Measurements from ENCODE around the gene NDUFB3.
"Not testable (repeated sequence)": the region's sequence is repeated elsewhere in the genome, so short reads cannot be mapped to it uniquely, and the experiment has no call there.

The NDUFB3 gene

DNA sequence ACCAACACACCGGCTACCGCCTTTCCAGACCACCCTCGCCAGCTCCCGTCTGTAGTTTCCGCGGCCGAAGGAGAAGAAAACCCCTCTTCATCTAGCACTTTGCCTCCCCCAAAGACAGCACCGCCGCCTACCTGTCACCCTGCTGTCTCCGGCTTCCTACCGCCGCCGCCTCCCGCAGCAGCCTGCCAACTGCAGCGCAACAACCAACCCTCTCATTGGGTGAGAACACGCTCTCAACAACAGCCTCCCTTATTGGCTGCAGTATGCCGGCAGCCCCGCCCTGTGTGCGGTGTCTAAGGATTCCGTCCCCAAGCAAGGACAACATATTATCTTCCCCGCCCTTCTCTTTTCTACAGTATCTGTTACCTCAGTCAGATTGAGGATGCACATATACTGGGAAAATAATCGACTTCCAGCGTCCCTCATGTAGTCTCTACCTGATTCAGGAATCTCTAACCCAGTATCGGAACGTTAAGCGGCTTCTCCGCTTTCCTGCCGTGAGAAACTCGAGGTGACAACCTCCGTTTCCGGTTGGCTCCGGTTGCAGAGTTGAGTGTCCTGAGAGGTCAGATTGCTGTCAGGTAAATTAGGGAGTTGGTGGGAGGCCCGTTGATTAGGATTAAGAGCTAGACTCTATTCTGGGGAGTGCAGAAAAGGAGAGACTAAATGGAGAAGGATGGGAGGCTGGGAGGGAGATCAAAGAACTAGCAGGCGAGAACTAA lies at the start of gene NDUFB3, which contains the start of gene HYCC2:
NDUFB3 (plus strand) TSS at position 523 of the 722 bp plus-strand sequence. CDS start 6,882 bp downstream, outside the sequence.
HYCC2 (minus strand) TSS at position 193 of the 722 bp plus-strand sequence. CDS start 47,662 bp downstream, outside the sequence.
- Histone ChIP-seq H3K4me3 (ENCODE audit: low read length) (peak within 1 kb of the TSS; percentile 95), H3K4me2 (ENCODE audit: low read depth, low read length) (peak within 1 kb of the TSS; percentile 90), H3K27me3 (replicated peaks; ENCODE audit: insufficient read depth, low read length) (no peaks in the 10 kb centered on the region), H3K9me3 (replicated peaks; ENCODE audit: insufficient read depth, low read length) (no peaks in the 10 kb centered on the region), H3K36me3 (replicated peaks; ENCODE audit: insufficient read depth, low read length) (peaks cover 2% of the 10 kb centered on the region; the same call in 1 of the 2 replicates), H3K9ac (ENCODE audit: low read length) (peak within 1 kb of the TSS; percentile 80), H2AFZ (ENCODE audit: low read length) (peak within 1 kb of the TSS; percentile 75), H3K27ac (ENCODE audit: low read length) (peak within 1 kb of the TSS; percentile 52), H3F3A (ENCODE audit: insufficient read depth, low read length) (peaks cover 3% of the 10 kb centered on the region; the same call in 1 of the 2 replicates), H3K4me1 (ENCODE audit: low read length) (peaks cover 19% of the 10 kb centered on the region), H3K9me2 (replicated peaks; ENCODE audit: insufficient read depth, low read length) (no peaks in the 10 kb centered on the region), H3K79me2 (ENCODE audit: low read length) (peaks cover 91% of the 10 kb centered on the region), H4K20me1 (ENCODE audit: insufficient read depth, low read length) (0 out of 2 replicates have a peak, but pooled peaks cover 3% of the 10 kb centered on the region)
- TF ChIP-seq, protein P1, sequence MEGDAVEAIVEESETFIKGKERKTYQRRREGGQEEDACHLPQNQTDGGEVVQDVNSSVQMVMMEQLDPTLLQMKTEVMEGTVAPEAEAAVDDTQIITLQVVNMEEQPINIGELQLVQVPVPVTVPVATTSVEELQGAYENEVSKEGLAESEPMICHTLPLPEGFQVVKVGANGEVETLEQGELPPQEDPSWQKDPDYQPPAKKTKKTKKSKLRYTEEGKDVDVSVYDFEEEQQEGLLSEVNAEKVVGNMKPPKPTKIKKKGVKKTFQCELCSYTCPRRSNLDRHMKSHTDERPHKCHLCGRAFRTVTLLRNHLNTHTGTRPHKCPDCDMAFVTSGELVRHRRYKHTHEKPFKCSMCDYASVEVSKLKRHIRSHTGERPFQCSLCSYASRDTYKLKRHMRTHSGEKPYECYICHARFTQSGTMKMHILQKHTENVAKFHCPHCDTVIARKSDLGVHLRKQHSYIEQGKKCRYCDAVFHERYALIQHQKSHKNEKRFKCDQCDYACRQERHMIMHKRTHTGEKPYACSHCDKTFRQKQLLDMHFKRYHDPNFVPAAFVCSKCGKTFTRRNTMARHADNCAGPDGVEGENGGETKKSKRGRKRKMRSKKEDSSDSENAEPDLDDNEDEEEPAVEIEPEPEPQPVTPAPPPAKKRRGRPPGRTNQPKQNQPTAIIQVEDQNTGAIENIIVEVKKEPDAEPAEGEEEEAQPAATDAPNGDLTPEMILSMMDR (IDR thresholded peaks at IDR 0.05; ENCODE audit: low read length): peak; percentile 41
- TF ChIP-seq EZH2phosphoT487 (IDR thresholded peaks at IDR 0.05; ENCODE audit: low read length): no peak
- peak; percentile 96 for DNase-seq

DNA sequence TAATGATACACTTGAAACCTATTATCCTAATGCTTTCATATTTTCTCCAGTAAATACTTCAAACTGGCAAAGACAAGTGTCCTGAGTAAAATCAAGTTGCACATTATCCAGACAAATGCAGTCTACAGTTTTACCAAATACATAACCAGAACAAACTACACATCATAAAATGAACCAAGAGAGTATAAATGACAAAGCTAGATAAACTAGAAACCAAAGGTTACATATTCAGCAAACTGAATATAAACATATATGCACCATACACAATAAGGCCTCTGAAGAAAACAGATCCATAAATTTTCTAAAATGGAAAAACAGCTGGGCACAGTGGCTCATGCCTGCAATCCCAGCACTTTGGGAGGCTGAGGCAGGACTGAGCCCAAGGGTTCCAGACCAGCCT lies 47.3 kb upstream of the NDUFB3 start:
- no peak overlapping the region for H2AFZ ChIP-seq (ENCODE audit: low read length)
- H3K36me3 ChIP-seq (replicated peaks; ENCODE audit: insufficient read depth, low read length): no peaks in the 10 kb centered on the region
- no peaks in the 10 kb centered on the region for H4K20me1 ChIP-seq (ENCODE audit: insufficient read depth, low read length)
- H3K9me2 ChIP-seq (replicated peaks; ENCODE audit: insufficient read depth, low read length): no peaks in the 10 kb centered on the region
- H3K4me3 ChIP-seq (ENCODE audit: low read length): no peak overlapping the region
- no peak overlapping the region for H3K27ac ChIP-seq (ENCODE audit: low read length)
- H3K9ac ChIP-seq (ENCODE audit: low read length): no peak overlapping the region
- H3K4me2 ChIP-seq (ENCODE audit: low read depth, low read length): no peak overlapping the region
- peaks cover 9% of the 10 kb centered on the region for H3K4me1 ChIP-seq (ENCODE audit: low read length)
- TF ChIP-seq EZH2 (optimal IDR thresholded peaks at IDR 0.05; ENCODE audit: low read depth, low read length): no peak
- TF ChIP-seq EZH2phosphoT487 (IDR thresholded peaks at IDR 0.05; ENCODE audit: low read length): no peak
- TF ChIP-seq, protein P1 (IDR thresholded peaks at IDR 0.05; ENCODE audit: low read length): no peak
- H3K9me3 ChIP-seq (replicated peaks; ENCODE audit: insufficient read depth, low read length): no peaks in the 10 kb centered on the region
- peaks cover 4% of the 10 kb centered on the region; the same call in 1 of the 2 replicates for H3F3A ChIP-seq (ENCODE audit: insufficient read depth, low read length)
- peaks cover 28% of the 10 kb centered on the region for H3K79me2 ChIP-seq (ENCODE audit: low read length)
- H3K27me3 ChIP-seq (replicated peaks; ENCODE audit: insufficient read depth, low read length): no peaks in the 10 kb centered on the region
- DNase-seq: no peak

DNA sequence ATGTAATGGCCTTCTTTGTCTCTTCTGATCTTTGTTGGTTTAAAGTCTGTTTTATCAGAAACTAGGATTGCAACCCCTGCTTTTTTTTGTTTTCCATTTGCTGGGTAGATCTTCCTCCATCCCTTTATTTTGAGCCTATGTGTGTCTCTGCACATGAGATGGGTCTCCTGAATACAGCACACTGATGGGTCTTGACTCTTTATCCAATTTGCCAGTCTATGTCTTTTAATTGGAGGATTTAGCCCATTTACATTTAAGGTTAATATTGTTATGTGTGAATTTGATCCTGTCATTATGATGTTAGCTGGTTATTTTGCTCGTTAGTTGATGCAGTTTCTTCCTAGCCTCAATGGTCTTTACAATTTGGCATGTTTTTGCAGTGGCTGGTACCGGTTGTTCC lies 37.4 kb upstream of the NDUFB3 start:
- H3K4me1 ChIP-seq (ENCODE audit: low read length); H3K4me2 ChIP-seq (ENCODE audit: low read depth, low read length); H3F3A ChIP-seq (ENCODE audit: insufficient read depth, low read length); H3K9me3 ChIP-seq (replicated peaks; ENCODE audit: insufficient read depth, low read length); H2AFZ ChIP-seq (ENCODE audit: low read length); H4K20me1 ChIP-seq (ENCODE audit: insufficient read depth, low read length); H3K9ac ChIP-seq (ENCODE audit: low read length); H3K27me3 ChIP-seq (replicated peaks; ENCODE audit: insufficient read depth, low read length); H3K4me3 ChIP-seq (ENCODE audit: low read length); DNase-seq; H3K27ac ChIP-seq (ENCODE audit: low read length); H3K9me2 ChIP-seq (replicated peaks; ENCODE audit: insufficient read depth, low read length); H3K36me3 ChIP-seq (replicated peaks; ENCODE audit: insufficient read depth, low read length): not testable (repeated sequence)
- peaks cover 34% of the 10 kb centered on the region for H3K79me2 ChIP-seq (ENCODE audit: low read length)

DNA sequence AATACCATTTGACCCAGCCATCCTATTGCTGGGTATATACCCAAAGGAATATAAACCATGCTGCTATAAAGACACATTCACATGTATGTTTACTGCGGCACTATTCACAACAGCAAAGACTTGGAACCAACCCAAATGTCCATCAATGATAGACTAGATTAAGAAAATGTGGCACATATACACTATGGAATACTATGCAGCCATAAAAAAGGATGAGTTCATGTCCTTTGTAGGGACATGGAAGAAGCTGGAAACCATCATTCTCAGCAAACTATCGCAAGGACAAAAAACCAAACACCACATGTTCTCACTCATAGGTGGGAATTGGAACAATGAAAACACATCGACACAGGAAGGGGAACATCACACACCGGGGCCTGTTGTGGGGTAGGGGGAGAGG lies 33.4 kb upstream of the NDUFB3 start:
- not testable (repeated sequence) for H3K27ac ChIP-seq (ENCODE audit: low read length); DNase-seq; H3K4me3 ChIP-seq (ENCODE audit: low read length); H3F3A ChIP-seq (ENCODE audit: insufficient read depth, low read length); H2AFZ ChIP-seq (ENCODE audit: low read length); H3K36me3 ChIP-seq (replicated peaks; ENCODE audit: insufficient read depth, low read length); H3K9me3 ChIP-seq (replicated peaks; ENCODE audit: insufficient read depth, low read length); H4K20me1 ChIP-seq (ENCODE audit: insufficient read depth, low read length); H3K27me3 ChIP-seq (replicated peaks; ENCODE audit: insufficient read depth, low read length); H3K9ac ChIP-seq (ENCODE audit: low read length); H3K9me2 ChIP-seq (replicated peaks; ENCODE audit: insufficient read depth, low read length); H3K4me1 ChIP-seq (ENCODE audit: low read length); H3K4me2 ChIP-seq (ENCODE audit: low read depth, low read length)
- peaks cover 22% of the 10 kb centered on the region for H3K79me2 ChIP-seq (ENCODE audit: low read length)
